ENCODE measurements around the gene SLC19A1.

SLC19A1 gene

GRCh38 chr21:45515241-45516061 is 26.8 kb downstream of the SLC19A1 start:
- DNase-seq, result no peak

GRCh38 chr21:45514311-45515021 is 27.8 kb downstream of the SLC19A1 start:
- no peak for DNase-seq

- DNase-seq, result no peak
These were observed 28.4 kb downstream of the SLC19A1 start for GRCh38 chr21:45513741-45514310.

DNA sequence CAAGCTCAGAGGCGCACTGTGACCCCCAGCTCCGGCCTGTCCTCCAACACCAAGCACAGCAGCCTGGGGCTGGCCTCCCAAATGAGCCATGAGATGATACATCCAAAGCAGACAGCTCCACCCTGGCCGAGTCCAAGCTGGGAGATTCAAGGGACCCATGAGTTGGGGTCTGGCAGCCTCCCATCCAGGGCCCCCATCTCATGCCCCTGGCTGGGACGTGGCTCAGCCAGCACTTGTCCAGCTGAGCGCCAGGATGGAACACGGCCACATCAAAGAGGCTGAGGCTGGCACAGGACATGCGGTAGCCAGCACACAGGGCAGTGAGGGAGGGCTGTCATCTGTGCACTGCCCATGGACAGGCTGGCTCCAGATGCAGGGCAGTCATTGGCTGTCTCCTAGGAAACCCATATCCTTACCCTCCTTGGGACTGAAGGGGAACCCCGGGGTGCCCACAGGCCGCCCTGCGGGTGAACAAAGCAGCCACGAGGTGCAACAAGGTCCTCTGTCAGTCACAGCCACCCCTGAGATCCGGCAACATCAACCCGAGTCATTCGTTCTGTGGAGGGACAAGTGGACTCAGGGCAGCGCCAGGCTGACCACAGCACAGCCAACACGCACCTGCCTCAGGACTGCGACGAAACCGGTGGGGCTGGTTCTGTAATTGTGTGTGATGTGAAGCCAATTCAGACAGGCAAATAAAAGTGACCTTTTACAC is 29.1 kb downstream of the SLC19A1 start:
- DNase-seq, result no peak

- DNase-seq, result no peak
These were observed 29.6 kb downstream of the SLC19A1 start for GRCh38 chr21:45512626-45513002.

DNA sequence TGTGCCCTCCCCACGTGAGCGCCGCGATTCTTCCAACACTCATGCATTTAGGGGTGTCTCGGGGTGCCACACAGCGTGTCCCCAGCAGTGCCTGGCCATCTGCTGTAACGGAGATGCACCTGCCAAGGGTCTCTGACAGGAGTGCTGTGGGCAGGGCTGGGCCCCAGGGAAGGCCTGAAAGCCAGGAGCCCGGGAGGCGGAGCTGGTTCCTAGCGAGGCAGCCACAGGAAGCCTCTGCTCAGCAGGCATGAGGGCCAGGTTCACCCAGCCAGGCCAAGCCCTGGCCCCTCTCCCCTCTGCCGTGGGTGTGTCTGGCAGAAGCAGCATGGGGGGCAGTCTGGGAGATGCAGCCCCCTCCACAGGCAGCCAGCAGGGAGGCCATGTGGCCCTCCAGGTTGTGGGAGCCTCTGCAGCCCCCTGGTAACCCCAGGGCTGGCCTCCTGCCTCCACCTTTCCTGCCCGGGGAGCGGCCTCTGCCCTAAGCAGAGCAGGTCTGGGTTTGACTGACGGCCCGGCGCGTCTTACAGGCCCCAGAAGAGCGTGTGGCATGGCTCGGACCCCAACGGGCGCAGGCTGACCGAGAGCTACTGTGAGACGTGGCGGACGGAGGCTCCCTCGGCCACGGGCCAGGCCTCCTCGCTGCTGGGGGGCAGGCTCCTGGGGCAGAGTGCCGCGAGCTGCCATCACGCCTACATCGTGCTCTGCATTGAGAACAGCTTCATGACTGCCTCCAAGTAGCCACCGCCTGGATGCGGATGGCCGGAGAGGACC is 30.4 kb downstream of the SLC19A1 start:
- DNase-seq, result no peak

GRCh38 chr21:45511007-45511406 is 31.2 kb downstream of the SLC19A1 start:
- DNase-seq, result no peak

- DNase-seq, result no peak
These were observed 31.7 kb downstream of the SLC19A1 start for GRCh38 chr21:45510466-45510955.

- no peak for DNase-seq
These were observed 32.4 kb downstream of the SLC19A1 start for GRCh38 chr21:45509566-45510465.

DNA sequence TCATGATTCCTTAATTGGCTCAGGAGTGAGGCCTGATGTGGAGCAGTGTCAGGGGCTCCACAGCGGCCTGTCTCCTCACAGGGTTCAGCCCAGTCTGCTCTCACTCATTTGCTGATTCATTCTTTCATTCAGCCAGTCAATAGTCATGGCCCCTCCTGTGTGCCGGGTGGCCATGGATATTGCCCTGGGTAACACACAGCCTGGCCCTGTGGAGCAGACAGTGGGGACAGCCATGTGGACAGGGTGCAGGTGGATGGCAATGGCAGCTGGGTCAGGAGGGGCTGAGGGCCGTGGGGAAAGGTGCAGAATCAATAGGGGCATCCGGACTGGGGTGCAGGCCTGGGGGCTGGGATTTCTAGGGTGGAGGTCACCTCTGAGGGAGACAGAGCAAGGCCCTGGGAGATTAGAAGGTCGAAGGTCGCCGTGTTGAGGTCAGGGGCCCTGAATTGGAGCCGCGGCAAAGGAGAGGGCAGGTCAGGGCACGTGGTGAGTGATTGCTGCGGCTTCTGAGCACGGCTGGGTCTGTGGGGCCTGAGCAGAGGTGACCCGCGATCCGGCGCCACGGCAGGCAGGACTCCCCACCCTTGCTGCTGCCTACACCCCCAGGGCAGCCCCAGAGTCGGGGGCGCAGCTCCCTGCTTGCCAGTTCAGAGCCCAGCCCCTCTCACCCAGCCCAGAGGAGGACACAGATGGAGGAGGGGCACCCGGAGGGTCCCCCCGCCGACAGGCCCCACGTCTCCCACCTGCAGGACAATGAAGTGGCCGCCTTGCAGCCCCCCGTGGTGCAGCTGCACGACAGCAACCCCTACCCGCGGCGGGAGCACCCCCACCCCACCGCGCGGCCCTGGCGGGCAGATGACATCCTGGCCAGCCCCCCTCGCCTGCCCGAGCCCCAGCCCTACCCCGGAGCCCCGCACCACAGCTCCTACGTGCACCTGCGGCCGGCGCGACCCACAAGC is 33.4 kb downstream of the SLC19A1 start:
- DNase-seq, result no peak

DNA sequence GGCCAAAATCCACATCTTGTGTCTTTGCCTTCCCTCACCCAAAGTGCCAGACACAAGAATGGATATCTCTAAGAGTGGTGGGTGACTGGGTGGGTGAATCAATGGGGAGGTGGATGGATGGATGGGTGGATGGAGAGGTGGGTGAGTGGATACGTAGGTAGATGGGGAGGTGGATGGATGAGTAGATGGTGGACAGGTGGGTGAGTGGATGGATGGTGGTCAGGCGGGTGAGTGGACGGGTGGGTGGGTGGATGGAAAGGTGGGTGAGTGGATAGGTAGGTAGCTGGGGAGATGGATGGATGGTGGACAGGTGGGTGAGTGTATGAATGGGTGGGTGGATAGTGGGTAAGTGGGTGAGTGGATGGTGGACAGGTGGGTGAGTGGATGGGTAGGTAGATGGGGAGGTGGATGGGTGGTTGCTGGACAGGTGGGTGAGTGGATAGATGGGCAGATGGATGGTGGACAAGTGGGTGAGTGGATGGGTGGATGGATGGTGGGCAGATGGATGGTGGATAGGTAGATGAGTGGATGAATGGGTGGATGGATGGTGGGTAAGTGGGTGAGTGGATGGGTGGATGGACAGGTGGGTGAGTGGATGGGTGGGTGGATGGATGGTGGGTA is 34.2 kb downstream of the SLC19A1 start:
- DNase-seq, result no peak

DNA sequence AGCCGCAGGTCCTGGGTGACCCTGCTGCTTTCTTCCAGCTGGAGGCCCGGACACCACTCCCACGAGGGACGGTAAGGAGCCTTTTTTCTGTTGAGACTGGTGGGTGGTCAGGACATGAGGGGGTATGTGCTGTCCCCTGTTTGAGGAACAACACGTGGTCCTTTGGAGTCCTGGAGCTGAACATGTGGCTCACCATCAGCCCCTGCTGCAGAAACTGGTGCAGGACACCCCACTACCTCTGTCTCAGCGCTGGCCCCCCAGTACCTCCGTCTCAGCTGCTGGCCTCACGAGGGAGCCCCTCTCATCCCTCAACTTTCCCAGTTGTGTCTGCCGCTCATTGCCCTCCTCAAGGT is 34.7 kb downstream of the SLC19A1 start:
- no peak for DNase-seq

DNA sequence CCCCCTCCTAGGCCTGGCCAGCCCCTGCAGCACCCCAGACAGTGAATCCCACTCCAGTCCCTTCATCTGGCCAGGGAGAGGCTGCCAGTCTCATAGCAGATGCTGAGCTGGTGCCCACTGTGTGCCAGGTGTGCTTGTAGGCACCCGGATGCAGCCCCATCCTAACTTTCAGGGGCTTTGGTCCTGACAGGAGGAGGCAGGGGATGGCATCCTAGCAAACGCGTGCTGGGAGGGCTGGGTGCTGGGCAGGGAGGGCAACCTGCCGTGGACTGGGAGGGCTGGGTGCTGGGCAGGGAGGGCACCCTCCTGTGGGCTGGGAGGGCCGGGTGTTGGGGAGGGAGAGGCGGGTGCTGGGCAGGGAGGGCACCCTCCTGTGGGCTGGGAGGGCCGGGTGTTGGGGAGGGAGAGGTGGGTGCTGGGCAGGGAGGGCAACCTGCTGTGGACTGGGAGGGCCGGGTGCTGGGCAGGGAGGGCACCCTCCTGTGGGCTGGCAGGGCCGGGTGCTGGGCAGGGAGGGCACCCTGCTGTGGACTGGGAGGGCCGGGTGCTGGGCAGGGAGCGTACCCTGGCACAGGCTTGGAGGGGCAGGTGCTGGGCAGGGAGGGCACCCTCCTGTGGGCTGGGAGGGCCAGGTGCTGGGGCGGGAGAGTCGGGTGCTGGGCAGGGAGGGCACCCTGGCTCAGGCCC is 35.3 kb downstream of the SLC19A1 start:
- no peak for DNase-seq

- DNase-seq, result no peak
These were observed 35.9 kb downstream of the SLC19A1 start for GRCh38 chr21:45506241-45506817.

- no peak for DNase-seq
These were observed 36.7 kb downstream of the SLC19A1 start for GRCh38 chr21:45505416-45506021.

GRCh38 chr21:45504516-45505415 is 37.5 kb downstream of the SLC19A1 start:
- no peak for DNase-seq

DNA sequence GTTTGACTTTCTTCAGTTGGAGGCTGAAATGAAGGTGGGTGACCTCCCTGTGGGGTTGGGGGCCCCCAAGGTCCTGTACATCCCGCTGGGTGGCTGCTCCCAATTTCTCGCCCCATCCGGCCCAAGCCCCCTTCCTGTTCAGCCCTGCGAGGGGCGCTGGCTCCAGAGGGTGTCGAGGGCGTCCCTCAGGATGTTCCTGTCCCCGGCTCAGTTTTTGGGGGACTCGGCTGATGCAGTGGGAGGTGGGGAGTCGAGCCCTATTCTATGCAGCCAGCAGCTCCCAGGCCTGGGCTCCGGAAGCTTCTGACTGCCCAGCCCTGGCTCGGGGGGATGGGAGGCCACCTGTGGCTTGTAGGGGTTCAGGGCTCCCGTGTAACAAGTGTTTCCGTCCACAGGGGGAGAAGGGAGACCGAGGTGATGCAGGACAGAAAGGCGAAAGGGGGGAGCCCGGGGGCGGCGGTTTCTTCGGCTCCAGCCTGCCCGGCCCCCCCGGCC is 38.2 kb downstream of the SLC19A1 start:
- DNase-seq, result no peak
